Renal cortical epithelial cell (primary cell): ENCODE measurements around the gene BTG4. TPM values are rescaled to one million over a fixed set of nuclear protein-coding genes. Genes with fewer than 3 reads are reported as not detected.

Source experiments
- DNase-seq: peaks from one replicate; pipeline ENCODE4 v3.0.0-alpha.2; 2011; ENCODE audit warnings: low read depth
- total RNA-seq: library from RNA; depleted of rRNA; stranded (reverse); fragments of >200 nt; gene quantifications from 2 replicates; pipeline ENCODE4 v1.2.3, GENCODE V29; 2014

Gene BTG4
- total RNA-seq, result not detected in 2 replicates

- DNase-seq, result no peak
These were observed at the start of gene BTG4 for GRCh38 chr11:111512296-111513239. BTG4 (minus strand) TSS chr11:111512386; CDS start chr11:111498776, 13,610 bp downstream.

- peak; percentile 94 for DNase-seq
These were observed 49.7 kb upstream of the BTG4 start for GRCh38 chr11:111561791-111562325.

- DNase-seq, result no peak
These were observed 49.1 kb upstream of the BTG4 start for GRCh38 chr11:111561306-111561705.

GRCh38 chr11:111560800-111561199 lies 48.6 kb upstream of the BTG4 start:
- DNase-seq, result no peak

- DNase-seq, result no peak
These were observed 47.7 kb upstream of the BTG4 start for GRCh38 chr11:111559800-111560464.

GRCh38 chr11:111557425-111558111 lies 45.4 kb upstream of the BTG4 start:
- peak; percentile 61 for DNase-seq

GRCh38 chr11:111555255-111555654 lies 43.1 kb upstream of the BTG4 start:
- DNase-seq, result peak; percentile 70

- DNase-seq, result peak; percentile 32
These were observed 42.3 kb upstream of the BTG4 start for GRCh38 chr11:111554532-111554931.

- DNase-seq, result no peak
These were observed 38.1 kb upstream of the BTG4 start for GRCh38 chr11:111550258-111550657.

- DNase-seq, result no peak
These were observed 37.6 kb upstream of the BTG4 start for GRCh38 chr11:111549869-111550203.

- DNase-seq, result no peak
These were observed 37.1 kb upstream of the BTG4 start for GRCh38 chr11:111549196-111549868.

GRCh38 chr11:111548525-111548924 lies 36.3 kb upstream of the BTG4 start:
- DNase-seq, result no peak

- no peak for DNase-seq
These were observed 30.6 kb upstream of the BTG4 start for GRCh38 chr11:111542606-111543275.

- no peak for DNase-seq
These were observed 29.3 kb upstream of the BTG4 start for GRCh38 chr11:111541254-111542061.

- DNase-seq, result no peak
These were observed 28.7 kb upstream of the BTG4 start for GRCh38 chr11:111540937-111541253.

- no peak for DNase-seq
These were observed 28.1 kb upstream of the BTG4 start, which contains the start of gene LAYN for GRCh38 chr11:111540114-111540936. LAYN (plus strand) TSS chr11:111540720; CDS start chr11:111540844, 124 bp downstream.

- DNase-seq, result no peak
These were observed 27.4 kb upstream of the BTG4 start for GRCh38 chr11:111539426-111540113.

GRCh38 chr11:111538407-111539114 lies 26.4 kb upstream of the BTG4 start:
- DNase-seq, result peak; percentile 71
